Activated CD4-positive, alpha-beta memory T cell treated with anti-CD3 and anti-CD28 coated beads for 36 hours (primary cell): Measurements from ENCODE around the gene TC2N. TPM values are rescaled to one million over a fixed set of nuclear protein-coding genes. Genes with fewer than 3 reads are reported as not detected.

Experiments used
- CTCF ChIA-PET: fragments of 350-600 bp; sonication (Branson Sonifier 250); formaldehyde crosslinking; loops from one replicate; lab custom pipeline; 2021; ENCODE audit warnings: antibody characterized with exemption, inconsistent platforms; lab: Charles Lee
- POLR2A ChIA-PET: fragments of 350-600 bp; sonication (Branson Sonifier 250); formaldehyde crosslinking; loops from one replicate; lab custom pipeline; 2021; ENCODE audit warnings: antibody characterized with exemption; lab: Charles Lee
- DNase-seq: peaks from one replicate; pipeline ENCODE4 v3.0.0-alpha.2; 2020
- H3K27ac Mint-ChIP-seq: one replicate; pipeline ENCODE4 v1.8.0; 2021; ENCODE audit warnings: mixed read lengths
- H3K27me3 Mint-ChIP-seq: one replicate; pipeline ENCODE4 v1.8.0; 2021; ENCODE audit warnings: mixed read lengths
- H3K36me3 Mint-ChIP-seq: one replicate; pipeline ENCODE4 v1.8.0; 2021; ENCODE audit warnings: mixed read lengths
- H3K4me1 Mint-ChIP-seq: one replicate; pipeline ENCODE4 v1.8.0; 2021; ENCODE audit warnings: low read depth, mixed read lengths
- H3K4me3 Mint-ChIP-seq: one replicate; pipeline ENCODE4 v1.8.0; 2021; ENCODE audit warnings: mild to moderate bottlenecking, mixed read lengths
- H3K9me3 Mint-ChIP-seq: one replicate; pipeline ENCODE4 v1.8.0; 2021; ENCODE audit warnings: mixed read lengths
- intact Hi-C: fragments of 100-400 bp; cut with micrococcal nuclease; formaldehyde crosslinking; loops from one replicate; pipeline ENCODE4 v1.15.1; 2023
- total RNA-seq, 2 experiments: library from RNA; stranded (reverse); gene quantifications; one replicate each; pipeline ENCODE4 v1.2.3, GENCODE V29; 2021

The TC2N gene
- total RNA-seq, 2 experiments from 2014 or later = 44.9 to 46.6 TPM

DNA sequence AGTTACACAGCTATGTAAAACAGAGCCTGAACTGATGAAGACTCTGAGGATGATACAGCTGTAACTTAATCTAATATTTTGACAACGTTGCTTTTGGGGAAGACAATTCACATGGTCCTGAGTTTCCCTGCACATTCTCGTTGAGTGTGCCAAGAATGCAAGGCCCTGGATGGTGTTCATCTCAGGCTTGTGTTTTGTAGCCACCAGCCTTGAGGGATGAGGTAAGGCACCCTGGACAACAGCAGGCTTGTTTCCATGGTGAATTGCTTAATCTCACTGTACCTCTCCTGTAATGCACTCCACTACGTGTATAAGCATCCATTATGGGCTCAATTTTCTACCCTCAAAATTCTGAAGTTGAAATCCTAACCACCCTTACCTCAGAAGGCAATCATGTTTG lies 137.6 kb downstream of the TC2N start:
- ChIA-PET POLR2A (no interaction called here), CTCF (no interaction called here)
- Mint-ChIP-seq H3K4me3 (no peak overlapping the region), H3K27me3 (no peaks in the 10 kb centered on the region), H3K36me3 (no peaks in the 10 kb centered on the region), H3K9me3 (no peaks in the 10 kb centered on the region), H3K27ac (no peak overlapping the region), H3K4me1 (peaks cover 6% of the 10 kb centered on the region)
- intact Hi-C loops = loop anchor here (2.0 kb wide), 1 partner anchor 47 kb away; no protein-coding TSS in a partner anchor
- DNase-seq = no peak

Other genes with a start within 250 kb of the TC2N start
- under 1 TPM; 0.14 to 0.65 TPM for gene CATSPERB, start 135.4 kb downstream of the TC2N start, total RNA-seq
- gene FBLN5, start 80.2 kb upstream of the TC2N start, total RNA-seq = 1 to 10 TPM; 1.9 TPM
- gene TRIP11, start 172.5 kb upstream of the TC2N start, total RNA-seq = 10 to 100 TPM; 35.9 to 37.0 TPM
- gene ATXN3, start 239.0 kb upstream of the TC2N start, total RNA-seq = 10 to 100 TPM; 30.8 to 31.6 TPM